SH-SY5Y (cell line): Measurements from ENCODE around the gene PICK1.

Source experiments
- GATA2 ChIP-seq: IDR thresholded peaks from 2 replicates; pipeline ENCODE4 v1.6.1; 2011; ENCODE audit warnings: mild to moderate bottlenecking, low read depth, low read length
- GATA3 ChIP-seq: IDR thresholded peaks from 2 replicates; pipeline ENCODE4 v1.6.1; 2011; ENCODE audit warnings: low read depth, mild to moderate bottlenecking, low read length, moderate library complexity

- no peak for TF ChIP-seq GATA2
- no peak for TF ChIP-seq GATA3
Measured at GRCh38 chr22:38028344-38029130, 28.7 kb upstream of the PICK1 start.
